A549 treated with CpdA at 1 μM for 4 hours (cell line): ENCODE measurements around the gene ELOVL2. TPM values are rescaled to one million over a fixed set of nuclear protein-coding genes. Genes with fewer than 3 reads are reported as not detected.

ENCODE experiments used
- total RNA-seq: library from RNA; stranded (reverse); fragments of 200-300 nt; extraction: Qiagen RNA extraction; gene quantifications from 5 replicates; pipeline ENCODE4 v1.2.3, GENCODE V29; 2022; ENCODE audit warnings: low read depth

The ELOVL2 gene
- total RNA-seq, result 6.6 to 7.5 TPM (median 6.9 TPM) in 5 replicates

GRCh38 chr6:11043961-11044711 lies at the start of gene ELOVL2:
ELOVL2 (minus strand) TSS chr6:11044305; CDS start chr6:11044230, 75 bp downstream.

Other genes with a start within 250 kb of the ELOVL2 start
- gene MAK, start 205.8 kb downstream of the ELOVL2 start, total RNA-seq, result 0.11 to 0.33 TPM (median 0.17 TPM) in 5 replicates
- gene GCM2, start 162.3 kb downstream of the ELOVL2 start, total RNA-seq, result not detected in 5 replicates
- 2.8 to 3.6 TPM (median 3.1 TPM) in 5 replicates for gene SYCP2L, start 157.3 kb downstream of the ELOVL2 start, total RNA-seq
- 13.8 to 16.8 TPM (median 16.2 TPM) in 5 replicates for gene SMIM13, start 49.5 kb upstream of the ELOVL2 start, total RNA-seq
- not detected in 5 replicates for gene ERVFRD-1, start 67.4 kb upstream of the ELOVL2 start, total RNA-seq
- 29.8 to 40.9 TPM (median 36.4 TPM) in 5 replicates for gene NEDD9, start 188.4 kb upstream of the ELOVL2 start, total RNA-seq